ENCODE measurements around the gene NRAP. TPM values are rescaled to one million over a fixed set of nuclear protein-coding genes. Genes with fewer than 3 reads are reported as not detected.
A peak's percentile ranks its signal among the peaks of the same experiment; 100 is the strongest.

NRAP gene
- total RNA-seq, 1 experiment from 2014 or later: not detected

- peak; percentile 29 for DNase-seq (ENCODE audit: low read depth)
- in situ Hi-C loops (cut with HindIII; ENCODE audit: low pct_unique_long_range_greater_than_20kb, low sequenced_read_pairs): no loop called here
These were observed 77.9 kb downstream of the NRAP start for GRCh38 chr10:113585949-113586348.

GRCh38 chr10:113583571-113583970 lies 80.3 kb downstream of the NRAP start:
- in situ Hi-C loops (cut with HindIII; ENCODE audit: low pct_unique_long_range_greater_than_20kb, low sequenced_read_pairs): no loop called here
- no peak for DNase-seq (ENCODE audit: low read depth)

- no peak for DNase-seq (ENCODE audit: low read depth)
- in situ Hi-C loops (cut with HindIII; ENCODE audit: low pct_unique_long_range_greater_than_20kb, low sequenced_read_pairs): no loop called here
These were observed 82.7 kb downstream of the NRAP start for GRCh38 chr10:113581092-113581491.

- in situ Hi-C loops (cut with HindIII; ENCODE audit: low pct_unique_long_range_greater_than_20kb, low sequenced_read_pairs): no loop called here
- DNase-seq (ENCODE audit: low read depth): no peak
These were observed 85.1 kb downstream of the NRAP start for GRCh38 chr10:113578773-113579172.

GRCh38 chr10:113576852-113577251 lies 87.0 kb downstream of the NRAP start:
- peak; percentile 21 for DNase-seq (ENCODE audit: low read depth)
- in situ Hi-C loops (cut with HindIII; ENCODE audit: low pct_unique_long_range_greater_than_20kb, low sequenced_read_pairs): no loop called here

GRCh38 chr10:113573368-113573767 lies 90.5 kb downstream of the NRAP start:
- in situ Hi-C loops (cut with HindIII; ENCODE audit: low pct_unique_long_range_greater_than_20kb, low sequenced_read_pairs): no loop called here
- no peak for DNase-seq (ENCODE audit: low read depth)

GRCh38 chr10:113572520-113573290 lies 91.1 kb downstream of the NRAP start:
- DNase-seq (ENCODE audit: low read depth): no peak
- in situ Hi-C loops (cut with HindIII; ENCODE audit: low pct_unique_long_range_greater_than_20kb, low sequenced_read_pairs): no loop called here

- DNase-seq (ENCODE audit: low read depth): no peak
- in situ Hi-C loops (cut with HindIII; ENCODE audit: low pct_unique_long_range_greater_than_20kb, low sequenced_read_pairs): no loop called here
These were observed 94.3 kb downstream of the NRAP start for GRCh38 chr10:113569576-113569975.

GRCh38 chr10:113566888-113567287 lies 97.0 kb downstream of the NRAP start:
- DNase-seq (ENCODE audit: low read depth): no peak
- in situ Hi-C loops (cut with HindIII; ENCODE audit: low pct_unique_long_range_greater_than_20kb, low sequenced_read_pairs): no loop called here

- no peak for DNase-seq (ENCODE audit: low read depth)
- in situ Hi-C loops (cut with HindIII; ENCODE audit: low pct_unique_long_range_greater_than_20kb, low sequenced_read_pairs): no loop called here
These were observed 98.5 kb downstream of the NRAP start for GRCh38 chr10:113565364-113565763.

- peak; percentile 61 for DNase-seq (ENCODE audit: low read depth)
- in situ Hi-C loops (cut with HindIII; ENCODE audit: low pct_unique_long_range_greater_than_20kb, low sequenced_read_pairs): no loop called here
These were observed 100.3 kb downstream of the NRAP start for GRCh38 chr10:113563306-113564088.

GRCh38 chr10:113562704-113563103 lies 101.1 kb downstream of the NRAP start:
- no peak for DNase-seq (ENCODE audit: low read depth)
- in situ Hi-C loops (cut with HindIII; ENCODE audit: low pct_unique_long_range_greater_than_20kb, low sequenced_read_pairs): no loop called here

GRCh38 chr10:113562069-113562468 lies 101.8 kb downstream of the NRAP start:
- DNase-seq (ENCODE audit: low read depth): no peak
- in situ Hi-C loops (cut with HindIII; ENCODE audit: low pct_unique_long_range_greater_than_20kb, low sequenced_read_pairs): no loop called here

- in situ Hi-C loops (cut with HindIII; ENCODE audit: low pct_unique_long_range_greater_than_20kb, low sequenced_read_pairs): no loop called here
- DNase-seq (ENCODE audit: low read depth): no peak
These were observed 102.6 kb downstream of the NRAP start for GRCh38 chr10:113561214-113561613.

GRCh38 chr10:113560071-113560470 lies 103.8 kb downstream of the NRAP start:
- in situ Hi-C loops (cut with HindIII; ENCODE audit: low pct_unique_long_range_greater_than_20kb, low sequenced_read_pairs): no loop called here
- no peak for DNase-seq (ENCODE audit: low read depth)

GRCh38 chr10:113557903-113558321 lies 105.9 kb downstream of the NRAP start:
- in situ Hi-C loops (cut with HindIII; ENCODE audit: low pct_unique_long_range_greater_than_20kb, low sequenced_read_pairs): no loop called here
- no peak for DNase-seq (ENCODE audit: low read depth)

- no peak for DNase-seq (ENCODE audit: low read depth)
These were observed 106.4 kb downstream of the NRAP start for GRCh38 chr10:113557424-113557862.

GRCh38 chr10:113555751-113556150 lies 108.1 kb downstream of the NRAP start:
- no peak for DNase-seq (ENCODE audit: low read depth)
- in situ Hi-C loops (cut with HindIII; ENCODE audit: low pct_unique_long_range_greater_than_20kb, low sequenced_read_pairs): no loop called here

More at GRCh38 chr10:113557424-113557862, 106.4 kb downstream of the NRAP start:
- in situ Hi-C loops (cut with HindIII; ENCODE audit: low pct_unique_long_range_greater_than_20kb, low sequenced_read_pairs): no loop called here

- in situ Hi-C loops (cut with HindIII; ENCODE audit: low pct_unique_long_range_greater_than_20kb, low sequenced_read_pairs): no loop called here
These were observed 108.6 kb downstream of the NRAP start for GRCh38 chr10:113555245-113555644.

More at GRCh38 chr10:113555245-113555644, 108.6 kb downstream of the NRAP start:
- no peak for DNase-seq (ENCODE audit: low read depth)
